ENCODE data around the gene MARCKSL1.

DNA sequence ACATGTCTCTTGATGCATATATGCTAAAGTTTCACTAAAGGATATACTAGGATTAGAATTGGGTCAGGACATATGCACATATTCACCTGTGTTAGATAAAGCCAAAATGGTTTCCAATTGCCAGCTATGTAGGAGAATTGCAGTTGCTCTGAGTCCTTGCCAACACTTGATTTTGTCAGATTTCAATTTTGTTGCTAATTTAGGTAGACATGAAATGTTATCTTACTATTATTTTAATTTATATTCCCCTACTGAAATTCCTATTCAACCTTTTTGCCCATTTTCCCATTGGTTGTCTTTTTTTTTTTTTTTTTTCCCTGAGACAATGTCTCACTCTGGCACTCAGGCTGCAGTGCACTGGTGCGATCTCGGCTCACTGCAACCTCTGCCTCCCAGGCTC lies 30.7 kb downstream of the MARCKSL1 start:
- TF ChIP-seq CTCF (IDR thresholded peaks at IDR 0.05) (no peak), EZH2 (IDR thresholded peaks at IDR 0.05; ENCODE audit: borderline replicate concordance, insufficient read depth, low read depth, low read length, poor library complexity, severe bottlenecking) (no peak)

Data from B cell (primary cell).